Epidermal melanocyte (primary cell): ENCODE data around the gene JOSD2.

ENCODE experiments used
- DNase-seq: peaks from one replicate; pipeline ENCODE4 v3.0.0; 2011; ENCODE audit warnings: low spot score; ENCODE audit not compliant: insufficient read length

The JOSD2 gene

DNA sequence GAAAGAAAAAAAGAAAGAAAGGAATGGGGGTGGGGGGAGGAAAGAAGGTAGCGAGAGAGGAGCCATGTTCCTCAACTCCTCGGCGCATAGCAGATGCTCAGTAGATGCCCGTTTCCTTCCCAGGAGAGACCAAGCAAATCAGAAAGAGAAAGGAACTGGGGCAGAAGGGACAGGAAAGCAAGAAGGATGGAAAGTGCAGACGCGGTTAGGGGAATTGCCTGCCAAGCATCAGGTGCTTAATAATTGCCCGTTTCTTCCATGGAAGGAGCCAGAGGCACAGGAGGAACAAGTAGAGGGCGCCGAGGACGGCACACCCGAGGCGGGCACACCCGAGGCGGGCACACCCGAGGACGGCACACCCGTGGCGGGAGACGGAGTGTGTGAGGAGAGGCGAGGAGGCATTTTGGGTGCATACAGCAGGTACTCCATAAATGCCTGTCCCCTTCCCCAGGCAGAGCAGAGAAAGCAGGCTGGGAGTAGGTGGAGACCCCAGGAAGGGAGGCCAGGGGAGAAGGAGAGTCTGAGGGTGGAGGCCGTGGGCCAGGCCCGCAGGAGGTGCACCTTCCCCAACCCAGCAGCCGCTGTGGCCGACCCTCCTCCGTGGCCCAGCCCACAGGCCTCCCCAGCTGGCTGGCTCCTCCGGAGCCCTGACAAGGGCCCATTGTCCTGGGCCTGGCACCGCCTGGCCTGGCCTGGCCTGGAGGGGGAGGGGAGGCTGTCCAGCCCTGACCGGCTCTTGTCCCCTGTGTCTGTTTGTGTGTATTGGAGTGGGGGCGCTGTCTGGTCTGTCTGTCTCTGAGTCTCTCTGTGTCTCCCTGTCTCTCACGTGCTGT, 14.6 kb downstream of the JOSD2 start:
- DNase-seq = peak; percentile 75

DNA sequence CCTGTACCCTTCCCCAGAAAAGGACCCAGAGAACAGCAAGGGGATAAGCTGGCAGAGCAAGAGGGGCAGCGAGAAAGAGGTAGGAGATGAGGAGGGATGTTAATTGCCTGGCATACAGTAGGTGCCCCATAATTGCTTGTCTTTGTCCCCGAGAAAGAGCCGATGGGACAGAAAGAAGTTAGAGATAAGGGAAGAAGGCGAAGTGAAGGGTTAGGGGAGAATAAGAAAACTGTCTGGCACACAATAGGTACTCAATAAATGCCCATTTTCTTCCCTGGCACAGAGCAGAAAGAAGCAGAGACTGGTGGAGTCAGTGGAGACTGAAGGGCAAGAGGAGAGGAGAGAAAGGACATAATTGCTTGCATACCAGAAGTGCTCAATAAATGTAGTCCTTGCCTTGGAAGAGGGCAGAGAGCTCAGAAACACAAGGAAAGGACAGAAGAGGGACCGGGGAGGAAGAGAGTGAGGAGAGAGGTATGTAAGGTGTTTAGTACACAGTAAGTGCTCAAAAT, 15.9 kb downstream of the JOSD2 start:
- DNase-seq = no peak

DNA sequence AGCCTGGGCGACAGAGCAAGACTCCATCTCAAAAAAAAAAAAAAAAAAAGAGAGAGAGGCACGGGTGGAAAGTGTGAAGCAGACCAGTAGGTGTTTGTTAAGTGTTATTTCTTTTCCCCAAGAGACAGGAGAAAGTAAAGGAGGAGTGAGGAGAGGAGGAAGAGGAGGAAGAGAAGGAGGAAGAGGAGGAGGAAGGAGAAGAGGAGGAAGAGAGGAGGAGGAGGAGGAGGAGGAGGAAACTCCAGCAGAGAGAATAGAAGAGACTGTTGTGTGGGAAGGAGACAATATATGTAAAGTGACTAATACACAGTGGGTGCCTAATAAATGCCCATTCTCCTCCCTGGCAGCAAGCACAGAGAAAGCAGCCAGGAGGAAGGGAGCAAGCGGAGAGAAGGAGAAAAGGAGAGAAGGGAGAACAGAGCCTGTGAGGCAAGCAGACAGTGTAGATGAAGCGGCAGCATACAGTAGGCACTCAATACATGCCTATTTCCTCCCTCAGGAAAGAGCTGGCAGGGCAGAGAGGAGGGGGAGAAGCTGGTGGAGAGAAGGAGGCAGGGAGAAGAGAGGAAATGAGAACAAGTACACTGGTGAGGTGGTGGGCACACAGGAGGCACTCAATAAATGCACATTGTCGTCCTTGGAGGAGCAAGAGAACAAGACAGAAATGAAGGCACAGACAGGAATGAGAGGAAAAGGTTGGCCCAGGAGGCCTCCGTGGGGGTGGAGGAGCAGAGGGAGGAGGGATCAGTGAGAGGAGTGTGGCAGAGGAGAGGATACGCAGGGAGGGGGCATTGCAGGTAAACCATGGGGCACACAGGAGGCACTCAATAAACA, 16.6 kb downstream of the JOSD2 start:
- no peak for DNase-seq

DNA sequence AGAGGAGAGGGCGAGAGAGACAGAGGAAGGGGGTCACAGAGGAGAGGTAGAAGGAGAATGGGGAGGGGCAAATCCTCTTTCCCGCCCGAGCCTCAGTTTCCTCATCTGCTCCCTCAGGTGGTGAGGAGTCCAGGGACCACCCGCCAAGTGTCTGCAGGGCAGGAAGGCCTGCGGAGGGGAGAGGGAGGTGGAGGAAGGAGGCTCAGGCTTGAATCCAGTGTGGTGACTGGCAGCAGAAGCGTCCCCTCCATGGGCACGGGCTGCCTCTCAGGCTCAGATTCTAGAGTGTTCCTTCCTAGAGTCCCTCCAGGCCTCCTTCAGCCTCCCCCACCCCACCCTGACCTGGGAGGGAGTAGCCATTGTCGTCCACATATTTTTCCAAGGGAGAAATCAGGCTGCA, 17.8 kb downstream of the JOSD2 start:
- no peak for DNase-seq

DNA sequence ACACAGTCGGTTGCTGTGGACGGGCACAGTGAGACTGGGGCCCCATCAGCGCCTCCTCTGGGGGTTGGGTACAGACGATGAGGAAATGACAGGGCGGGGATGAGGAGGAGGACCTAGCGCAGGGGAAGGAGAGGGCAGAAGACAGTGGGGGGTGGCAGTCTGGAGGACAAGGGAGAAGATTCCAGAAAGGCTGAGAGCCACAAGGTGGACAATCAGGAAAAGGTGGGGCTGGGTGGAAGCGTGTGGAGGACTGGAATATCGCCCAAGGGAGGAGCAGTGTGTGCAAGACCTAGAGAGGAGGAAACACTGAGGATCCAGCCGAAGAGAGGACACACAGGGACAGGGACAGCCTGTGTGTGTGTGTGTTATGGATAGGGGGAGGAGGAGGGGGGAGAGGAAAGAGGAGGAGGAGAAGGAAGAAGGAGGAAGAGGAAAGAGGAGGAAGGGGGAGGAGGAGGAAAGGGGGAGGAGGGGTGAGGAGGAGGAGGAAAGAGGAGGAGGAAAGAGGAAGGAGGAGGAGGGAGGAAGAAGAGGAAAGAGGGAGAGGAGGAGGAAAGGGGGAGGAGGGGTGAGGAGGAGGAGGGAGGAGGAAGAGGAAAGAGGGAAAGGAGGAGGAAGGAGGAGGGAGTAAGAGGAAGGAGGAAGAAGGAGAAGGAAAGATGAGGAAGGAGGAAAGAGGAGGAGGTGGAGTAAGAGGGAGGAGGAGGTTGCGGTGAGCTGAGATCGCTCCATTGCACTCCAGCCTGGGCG, 18.5 kb downstream of the JOSD2 start:
- DNase-seq = no peak

DNA sequence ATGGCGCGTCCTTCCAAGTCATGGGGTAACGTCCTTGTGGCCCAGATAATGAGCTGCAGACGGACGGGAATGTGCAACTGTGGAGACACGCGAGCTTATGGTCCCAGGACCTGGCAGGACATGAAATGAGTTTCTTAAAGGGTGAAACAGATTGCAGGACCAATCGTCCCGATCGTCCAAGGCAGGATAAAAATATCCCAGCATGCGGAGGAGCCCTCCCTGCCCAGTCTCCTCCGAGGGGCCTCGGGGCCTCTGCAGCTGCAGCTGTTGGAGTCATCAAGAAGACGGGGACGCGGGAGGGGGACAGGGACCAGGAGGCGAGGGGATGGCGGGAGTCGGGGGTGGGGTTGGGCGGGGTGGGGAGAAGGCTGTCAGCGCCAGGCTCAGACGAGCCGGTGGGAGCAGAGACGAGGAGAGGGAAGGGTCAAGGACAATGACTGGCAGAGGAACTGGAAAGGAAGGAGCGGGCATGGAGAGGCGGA, 20.0 kb downstream of the JOSD2 start:
- no peak for DNase-seq

DNA sequence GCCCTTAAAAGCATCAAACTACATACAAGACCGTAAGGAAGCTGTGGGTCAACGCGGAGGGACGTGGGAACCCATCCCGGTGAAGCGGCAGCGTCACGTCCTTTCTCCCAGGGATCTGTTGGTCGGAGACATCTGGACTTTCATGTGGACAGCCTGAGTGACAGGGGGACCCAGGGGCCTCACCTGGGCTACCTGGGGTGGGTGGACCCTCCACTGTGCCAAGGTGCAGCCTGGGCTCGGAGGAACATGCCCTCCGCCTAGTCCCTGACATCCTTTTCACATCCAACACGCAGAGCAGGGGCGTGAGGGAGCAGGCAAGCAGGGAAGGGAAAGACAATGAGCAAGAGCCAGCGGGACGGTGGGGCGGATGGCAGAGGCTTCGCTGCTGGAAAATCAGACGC, 20.6 kb downstream of the JOSD2 start:
- no peak for DNase-seq

DNA sequence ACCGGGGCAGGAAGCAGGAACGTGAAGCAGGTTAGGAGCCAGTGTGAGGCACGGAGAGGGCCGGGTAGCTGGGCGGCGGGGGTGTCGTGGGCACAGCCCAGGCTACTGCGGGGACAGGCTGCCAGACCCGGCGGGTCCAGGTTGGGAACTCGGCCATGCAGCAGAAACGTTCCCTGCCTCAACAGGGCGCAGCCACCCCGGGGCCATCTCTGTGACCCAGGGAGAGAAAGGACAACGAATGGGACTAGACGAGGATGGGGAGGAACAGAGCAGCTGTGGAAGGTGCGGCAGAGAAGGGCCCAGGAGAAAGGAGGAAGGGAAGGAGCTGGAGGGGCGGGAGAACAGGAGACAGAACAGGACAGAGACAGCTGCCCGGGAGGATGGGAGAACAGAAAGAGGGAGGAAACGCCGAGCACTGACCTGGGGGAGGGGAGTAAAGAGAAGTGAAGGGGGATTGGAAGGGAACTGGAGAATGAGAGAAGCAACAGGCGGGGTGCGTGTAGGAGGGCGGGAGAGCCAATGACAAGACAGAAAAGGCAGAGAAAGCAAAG, 21.5 kb downstream of the JOSD2 start:
- DNase-seq = no peak

DNA sequence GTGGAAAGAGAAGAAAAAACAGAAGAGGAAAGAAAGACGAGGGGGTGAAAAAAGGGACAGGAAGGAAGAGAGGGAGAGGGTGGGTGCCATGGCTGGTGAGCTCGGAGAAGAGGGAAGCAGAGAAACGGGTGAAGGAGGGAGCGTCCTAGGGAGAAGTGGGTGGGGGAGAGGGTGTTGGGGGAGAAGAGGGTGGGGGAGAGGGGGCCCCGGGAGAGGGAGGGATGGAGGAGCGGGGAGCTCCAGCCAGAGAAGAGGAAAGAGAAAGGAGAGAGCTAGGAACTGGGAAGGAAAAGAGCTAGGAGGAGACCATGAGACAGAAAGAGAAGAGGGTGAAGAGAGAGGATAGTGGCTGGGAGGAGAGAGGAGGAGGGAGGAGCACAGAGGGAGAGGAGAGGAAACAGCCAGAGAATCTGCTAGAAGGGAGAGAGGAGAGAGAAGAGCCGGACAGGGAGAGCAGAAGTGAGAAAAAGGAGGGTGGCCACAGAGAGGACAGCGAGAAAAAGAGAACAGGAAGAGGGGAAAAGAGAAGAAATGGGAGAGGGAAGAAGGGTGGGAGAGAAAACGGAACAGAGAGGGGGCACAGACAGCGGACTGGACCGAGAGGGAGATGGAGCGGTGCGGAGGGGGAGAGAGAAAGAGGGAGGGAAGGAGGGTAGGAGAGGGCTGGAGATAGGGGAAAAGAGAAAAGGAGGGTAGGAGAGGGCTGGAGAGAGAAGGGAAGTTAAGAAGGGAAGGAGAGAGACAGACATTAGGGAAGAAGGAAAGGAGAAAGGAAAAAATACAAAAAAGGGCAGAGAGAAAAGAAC, 22.4 kb downstream of the JOSD2 start:
- no peak for DNase-seq

DNA sequence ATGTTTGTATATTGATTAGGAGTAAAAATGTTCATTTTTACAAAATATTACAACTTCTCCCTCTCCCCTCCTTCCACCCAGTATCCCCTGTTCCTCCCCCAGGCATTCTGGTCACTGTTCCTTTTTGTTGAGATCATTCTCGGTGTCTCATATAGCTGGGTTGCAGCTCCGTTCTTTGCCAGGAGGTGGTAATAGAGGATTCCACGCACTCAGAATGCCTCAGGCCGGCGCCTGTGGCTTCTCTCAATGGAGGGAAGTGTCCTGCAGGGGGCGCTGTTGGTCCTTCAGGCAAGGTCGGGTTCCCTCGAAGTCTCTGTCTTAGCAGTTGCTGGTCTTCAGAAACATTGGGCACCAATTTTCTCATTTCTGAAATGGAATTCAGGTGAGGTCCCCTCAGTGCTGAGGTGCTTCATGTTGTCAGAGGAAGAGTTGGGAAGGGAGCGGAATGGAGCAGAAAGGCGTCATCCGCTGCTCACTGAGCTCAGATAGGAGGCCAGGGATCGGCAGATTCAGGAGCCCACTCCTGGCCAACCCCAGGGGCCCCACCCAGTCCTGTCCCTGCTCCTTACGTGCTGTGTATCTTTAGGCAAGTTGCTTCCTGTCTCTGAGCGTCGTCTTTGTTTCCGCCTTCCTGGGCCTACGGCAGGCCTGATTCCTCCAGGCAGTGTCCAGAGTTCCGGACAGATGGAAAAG, 24.0 kb downstream of the JOSD2 start:
- DNase-seq = no peak

DNA sequence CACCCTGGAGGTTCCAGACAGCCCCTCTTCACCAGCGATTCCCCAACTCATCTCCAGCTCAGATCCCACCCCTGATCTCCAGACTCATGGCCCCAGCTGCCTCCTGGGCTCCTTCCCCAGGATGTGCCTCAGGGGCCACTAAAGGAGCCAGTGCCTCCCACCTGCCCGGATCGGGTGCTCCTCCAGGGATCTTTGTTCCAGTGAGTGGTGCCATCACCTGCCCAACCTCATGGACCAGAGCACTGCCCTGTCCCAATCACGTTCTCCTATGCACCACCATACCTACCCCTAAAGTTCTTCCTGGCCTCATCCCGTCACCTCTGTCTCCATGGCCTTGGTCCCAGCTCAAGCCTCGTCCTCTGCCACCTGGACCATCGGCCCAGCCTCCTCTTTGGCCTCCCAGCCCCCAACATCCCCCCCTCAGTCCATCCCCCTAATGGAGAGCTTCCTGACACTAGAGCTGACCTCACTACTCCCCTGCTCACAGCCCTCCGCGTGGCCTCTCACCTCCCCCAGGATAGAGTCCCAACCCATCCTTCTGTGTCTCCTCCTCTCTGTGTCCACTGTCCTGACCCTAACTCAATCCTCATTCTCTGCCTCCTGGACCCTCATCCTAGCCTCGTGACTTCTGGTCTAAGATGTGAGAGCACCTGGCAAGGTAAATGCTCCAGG, 25.6 kb downstream of the JOSD2 start:
- DNase-seq = no peak

DNA sequence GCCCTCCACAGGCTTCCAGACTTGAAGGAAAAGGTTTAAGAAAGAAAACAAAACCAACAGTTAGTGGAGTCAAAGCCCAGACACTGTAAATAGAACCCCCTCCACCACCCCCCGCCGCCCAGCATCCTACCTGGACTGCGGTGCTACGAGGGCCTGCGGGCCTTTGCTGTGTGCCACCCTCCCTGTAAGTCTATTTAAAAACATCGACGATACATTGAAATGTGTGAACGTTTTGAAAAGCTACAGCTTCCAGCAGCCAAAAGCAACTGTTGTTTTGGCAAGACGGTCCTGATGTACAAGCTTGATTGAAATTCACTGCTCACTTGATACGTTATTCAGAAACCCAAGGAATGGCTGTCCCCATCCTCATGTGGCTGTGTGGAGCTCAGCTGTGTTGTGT, 28.1 kb downstream of the JOSD2 start:
- DNase-seq = no peak

DNA sequence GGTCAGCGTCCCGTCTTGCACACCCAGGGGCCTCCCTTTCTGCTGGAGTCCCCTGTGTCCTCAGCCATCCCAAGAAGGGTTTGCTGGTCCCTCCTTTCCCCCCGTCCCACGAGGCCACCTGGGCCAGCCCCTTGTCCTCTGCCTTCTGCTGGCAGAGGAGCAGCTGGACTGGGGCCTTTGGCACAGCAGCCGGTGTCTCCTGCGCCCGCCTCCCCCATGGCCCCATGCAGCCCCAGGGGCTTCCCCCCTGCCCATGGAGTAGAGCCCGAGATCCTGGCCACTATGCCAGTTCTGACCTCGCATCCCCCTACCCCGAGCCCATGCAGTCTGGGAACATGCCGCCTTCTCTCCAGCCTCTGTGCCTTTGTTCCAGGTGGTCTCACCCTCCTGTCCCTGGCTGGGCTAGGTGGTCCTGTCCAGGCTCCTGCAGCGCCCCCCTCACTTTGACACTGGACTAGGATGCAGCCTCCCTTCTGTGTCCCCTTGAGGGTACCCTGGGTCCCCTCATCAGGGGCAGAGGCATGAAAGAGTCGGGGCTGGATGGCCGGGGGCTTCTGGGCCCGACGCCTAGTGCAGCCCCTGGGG, 28.6 kb downstream of the JOSD2 start:
- DNase-seq = no peak

DNA sequence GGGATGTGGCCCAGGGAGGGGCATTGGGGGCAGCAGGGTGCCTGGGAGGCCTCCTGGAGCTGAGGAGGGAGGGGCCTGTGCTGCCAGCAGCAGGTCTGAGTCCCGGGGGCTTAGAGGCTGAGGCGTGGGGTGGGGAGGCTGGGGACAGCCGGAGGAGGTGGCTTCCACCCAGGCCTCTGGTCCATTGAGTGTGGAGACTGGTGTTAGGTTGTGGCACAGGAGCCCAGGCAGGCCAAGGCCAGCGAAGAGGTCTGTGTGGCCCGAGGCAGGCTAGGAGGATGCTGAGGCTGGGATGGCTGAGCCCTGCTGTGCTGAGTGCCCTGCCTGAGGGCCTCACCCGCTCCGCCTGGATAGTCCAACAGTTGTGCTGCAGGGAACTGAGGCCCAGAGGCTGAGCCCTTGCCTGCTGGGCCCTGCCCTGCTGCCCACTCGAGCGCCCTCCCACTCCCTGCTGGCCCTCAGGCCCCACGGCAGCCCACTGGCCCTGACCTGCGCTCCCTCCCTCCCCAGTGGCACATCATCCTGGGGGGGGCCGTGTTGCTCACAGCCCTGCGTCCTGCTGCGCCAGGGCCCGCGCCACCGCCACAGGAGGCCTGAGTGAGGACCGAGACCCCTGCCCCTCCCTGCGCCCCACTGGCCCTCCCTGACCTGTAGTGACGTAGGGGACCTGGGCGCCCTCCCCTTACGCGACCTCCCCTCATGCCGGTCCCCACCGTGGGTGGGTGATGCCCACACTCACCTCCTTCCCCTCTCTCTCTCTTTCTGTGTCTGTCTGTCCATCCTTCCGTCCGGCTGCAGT, 29.4 kb downstream of the JOSD2 start:
- DNase-seq = no peak

DNA sequence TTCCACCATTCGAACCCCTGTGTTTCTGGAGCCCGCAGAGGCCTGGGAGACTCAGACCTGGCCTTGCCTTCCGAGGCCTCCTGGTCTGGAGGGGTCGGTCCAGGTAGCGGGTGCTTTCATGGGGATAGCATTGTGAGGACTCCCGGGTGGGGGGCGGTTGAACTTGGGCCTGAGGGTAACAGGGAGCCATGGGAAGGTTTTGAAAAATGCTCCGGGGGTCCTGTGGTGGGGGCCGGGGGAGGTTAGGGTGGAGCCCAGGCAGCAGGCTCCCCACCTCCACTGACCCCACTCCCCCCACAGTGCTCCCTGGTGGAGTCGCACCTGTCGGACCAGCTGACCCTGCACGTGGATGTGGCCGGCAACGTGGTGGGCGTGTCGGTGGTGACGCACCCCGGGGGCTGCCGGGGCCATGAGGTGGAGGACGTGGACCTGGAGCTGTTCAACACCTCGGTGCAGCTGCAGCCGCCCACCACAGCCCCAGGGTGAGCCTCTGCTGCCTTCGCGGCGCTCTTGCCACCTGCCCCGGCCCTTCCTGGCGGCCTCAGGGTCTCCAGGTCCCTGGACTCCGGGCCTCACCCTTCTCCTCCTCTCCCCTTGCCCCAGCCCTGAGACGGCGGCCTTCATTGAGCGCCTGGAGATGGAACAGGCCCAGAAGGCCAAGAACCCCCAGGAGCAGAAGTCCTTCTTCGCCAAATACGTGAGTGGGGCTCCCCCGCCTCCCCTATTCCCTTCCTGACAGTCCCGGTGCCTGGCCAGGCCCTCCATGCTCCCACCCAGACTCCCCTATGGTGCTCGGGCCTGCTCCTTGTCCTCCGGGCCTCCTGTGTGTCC, 30.5 kb downstream of the JOSD2 start:
- no peak for DNase-seq

DNA sequence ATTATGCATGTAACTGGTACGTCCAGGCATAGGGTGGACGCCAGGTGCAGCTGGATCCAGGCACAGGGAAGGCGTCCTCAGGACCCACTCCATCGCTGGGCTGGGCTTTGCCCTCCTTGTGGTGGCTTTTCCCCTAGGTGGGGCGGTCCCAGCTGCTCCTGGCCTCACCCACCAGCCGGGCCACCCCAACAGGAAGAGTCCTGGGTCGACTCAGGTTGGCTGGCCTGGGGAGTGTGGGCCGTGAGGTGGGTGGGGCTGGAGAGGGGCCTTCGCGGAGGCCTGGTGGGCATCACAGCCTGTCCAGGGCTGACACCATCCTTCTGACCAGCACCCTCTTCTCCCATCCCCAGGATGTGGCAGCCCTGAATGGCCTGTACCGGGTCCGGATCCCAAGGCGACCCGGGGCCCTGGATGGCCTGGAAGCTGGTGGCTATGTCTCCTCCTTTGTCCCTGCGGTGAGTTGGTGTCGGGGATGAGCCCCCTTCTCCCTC, 31.2 kb downstream of the JOSD2 start:
- DNase-seq = no peak
